HepG2 (cell line): ENCODE data around the gene GOLGA8B. TPM values are rescaled to one million over a fixed set of nuclear protein-coding genes. Genes with fewer than 3 reads are reported as not detected.
A peak's percentile ranks its signal among the peaks of the same experiment; 100 is the strongest.

Experiments used
- ATAC-seq: fragments of 200-7000 bp; cut with Tn5 transposase; 3 replicates; pipeline ENCODE4 v1.9.1; 2020; ENCODE audit warnings: mild to moderate bottlenecking, moderate library complexity
- BruUV-seq: library from RNA; stranded (reverse); fragments of 400-500 nt; replicated peaks from 2 replicates; lab custom pipeline; 2021; lab: Mats Ljungman, UMichigan
- CTCF ChIA-PET: fragments of 300-600 bp; formaldehyde crosslinking; extraction: SDS; loops from one replicate; lab custom pipeline; 2021; ENCODE audit warnings: low total read pairs, inconsistent platforms, low intra/inter-chr PET ratio; lab: Yijun Ruan, JAX
- POLR2A ChIA-PET: fragments of 350-600 bp; sonication (Branson Sonifier 250); formaldehyde crosslinking; loops from one replicate; lab custom pipeline; 2020; ENCODE audit warnings: antibody characterized with exemption, inconsistent platforms; lab: Yijun Ruan, JAX
- DNase-seq: peaks from one replicate; pipeline ENCODE4 v3.0.0-alpha.2; 2015; ENCODE audit warnings: low spot score
- FAIRE-seq: peaks from 3 replicates; lab custom pipeline; 2011; peaks lifted over from hg19 to GRCh38; lab: Jason Lieb, UNC
- H2AFZ ChIP-seq: one replicate; pipeline ENCODE4 v1.6.1; 2011; ENCODE audit warnings: low read length, inconsistent platforms
- H3K27ac ChIP-seq: fragments of 300-600 bp; 3 replicates; pipeline ENCODE4 v1.8.0; 2011; ENCODE audit warnings: mixed run types, mild to moderate bottlenecking, mixed read lengths, low read length, inconsistent platforms; ENCODE audit not compliant: insufficient read depth; ENCODE audit errors: extremely low read length
- H3K27me3 ChIP-seq, 2 experiments: fragments of 200-600 bp in 1 of 2; 2 replicates in 1 of 2; 3 replicates in 1 of 2; pipeline versions ENCODE4 v1.6.0 to v1.8.0; 2011; ENCODE audit warnings: low read length in 2 of 2, mild to moderate bottlenecking in 2 of 2, moderate library complexity in 2 of 2, inconsistent platforms in 1 of 2; ENCODE audit not compliant: insufficient read depth in 2 of 2, control insufficient read depth in 1 of 2
- H3K36me3 ChIP-seq, 2 experiments: fragments of 200-600 bp in 1 of 2; replicated peaks in 1 of 2; 2 replicates in 1 of 2; 3 replicates in 1 of 2; pipeline versions ENCODE4 v1.5.1 to v1.8.0; 2011; ENCODE audit warnings: low read length in 2 of 2, inconsistent platforms in 1 of 2; ENCODE audit not compliant: insufficient read depth in 2 of 2, control insufficient read depth in 1 of 2
- H3K4me1 ChIP-seq: 2 replicates; pipeline ENCODE4 v1.5.1; 2012; ENCODE audit warnings: low read length, inconsistent platforms; ENCODE audit not compliant: insufficient read depth
- H3K4me2 ChIP-seq: 2 replicates; pipeline ENCODE4 v1.6.0; 2011; ENCODE audit warnings: low read depth, low read length, inconsistent platforms
- H3K4me3 ChIP-seq, 3 experiments: fragments of 200-600 bp in 1 of 3; sonication (generic), shearing (Covaris generic) in 1 of 3; replicated peaks in 1 of 3; 2 replicates each; pipeline ENCODE4 v1.5.1; 2011 to 2016; ENCODE audit warnings: low read length in 3 of 3, inconsistent platforms in 2 of 3, low read depth in 2 of 3, mild to moderate bottlenecking in 2 of 3, control low read depth in 1 of 3, mixed read lengths in 1 of 3; ENCODE audit not compliant: insufficient read depth in 1 of 3
- H3K79me2 ChIP-seq: one replicate; pipeline ENCODE4 v1.6.1; 2011; ENCODE audit warnings: low read length, inconsistent platforms; ENCODE audit not compliant: insufficient read depth
- H3K9ac ChIP-seq: 2 replicates; pipeline ENCODE4 v1.6.0; 2011; ENCODE audit warnings: mild to moderate bottlenecking, low read depth, low read length, inconsistent platforms; ENCODE audit not compliant: insufficient read depth
- H3K9me3 ChIP-seq: 2 replicates; pipeline ENCODE4 v1.5.1; 2012; ENCODE audit warnings: mild to moderate bottlenecking, low read length
- H4K20me1 ChIP-seq: 2 replicates; pipeline ENCODE4 v1.6.0; 2011; ENCODE audit warnings: inconsistent platforms, mild to moderate bottlenecking, low read length, moderate library complexity; ENCODE audit not compliant: insufficient read depth
- CHD4 ChIP-seq: fragments of 200-600 bp; sonication (generic); IDR thresholded peaks from 2 replicates; pipeline ENCODE4 v1.7.0; 2017; ENCODE audit warnings: mild to moderate bottlenecking, low read length, borderline replicate concordance
- HMGA1 ChIP-seq: sonication (generic); formaldehyde crosslinking; conservative IDR thresholded peaks from 2 replicates; pipeline ENCODE4 v1.4.0; 2020; ENCODE audit warnings: missing genetic modification reagents
- MATR3 ChIP-seq: sonication (generic); formaldehyde crosslinking; IDR thresholded peaks from 2 replicates; pipeline ENCODE4 v1.4.0; 2020; ENCODE audit warnings: missing genetic modification reagents
- PHF20 ChIP-seq: sonication (generic); formaldehyde crosslinking; IDR thresholded peaks from 2 replicates; pipeline ENCODE4 v1.5.0; 2020; ENCODE audit warnings: mild to moderate bottlenecking, missing genetic modification reagents
- SIN3A ChIP-seq: IDR thresholded peaks from 2 replicates; pipeline ENCODE4 v1.6.1; 2011; ENCODE audit warnings: low read depth, mild to moderate bottlenecking, control low read depth, low read length, borderline replicate concordance
- SRF ChIP-seq: IDR thresholded peaks from 2 replicates; pipeline ENCODE4 v1.6.1; 2011; ENCODE audit warnings: mild to moderate bottlenecking, low read depth, low read length, moderate library complexity
- STAG1 ChIP-seq: sonication (generic); formaldehyde crosslinking; IDR thresholded peaks from 2 replicates; pipeline ENCODE4 v1.4.0; 2020; ENCODE audit warnings: missing genetic modification reagents
- STAT6 ChIP-seq: sonication (generic); formaldehyde crosslinking; IDR thresholded peaks from 2 replicates; pipeline ENCODE4 v1.4.0; 2020; ENCODE audit warnings: missing genetic modification reagents, mild to moderate bottlenecking, borderline replicate concordance
- THAP9 ChIP-seq: sonication (generic); formaldehyde crosslinking; IDR thresholded peaks from 2 replicates; pipeline ENCODE4; 2020; ENCODE audit warnings: missing genetic modification reagents, mild to moderate bottlenecking, borderline replicate concordance
- ZNF24 ChIP-seq: fragments of 450-650 bp; IDR thresholded peaks from 2 replicates; pipeline ENCODE4 v1.6.1; 2017; ENCODE audit warnings: antibody characterized with exemption, mild to moderate bottlenecking
- ZNF251 ChIP-seq: sonication (generic); formaldehyde crosslinking; IDR thresholded peaks from 2 replicates; pipeline ENCODE4 v1.9.0; 2021; ENCODE audit warnings: mild to moderate bottlenecking, missing genetic modification reagents
- ZNF329 ChIP-seq: sonication (generic); formaldehyde crosslinking; IDR thresholded peaks from 2 replicates; pipeline ENCODE4 v1.9.0; 2021; ENCODE audit warnings: low read depth, mild to moderate bottlenecking, missing genetic modification reagents
- ZNF7 ChIP-seq: IDR thresholded peaks from 2 replicates; pipeline ENCODE4 v1.6.1; 2016; ENCODE audit warnings: missing biosample characterization, missing genetic modification reagents
- WGBS: methylation state at CpG from one replicate; pipeline ENCODE4 v1.1.6; 2017; ENCODE audit warnings: low lambda C conversion rate; 5-methylcytosine and 5-hydroxymethylcytosine counted together
- in situ Hi-C: cut with HindIII; loops from 2 replicates; pipeline ENCODE4 v1.10.0; 2017; ENCODE audit warnings: low pct_unique_long_range_greater_than_20kb; ENCODE audit not compliant: extremely low pct_ligation_motif_present
- intact Hi-C: fragments of 100-400 bp; cut with micrococcal nuclease; formaldehyde crosslinking; loops from one replicate; pipeline ENCODE4 v1.10.0; 2022; ENCODE audit not compliant: unreplicated experiment
- polyA plus RNA-seq, 8 experiments: library from polyadenylated mRNA; depleted of rRNA in 3 of 8; stranded (reverse) in 7 of 8; unstranded in 1 of 8; fragments of >200 nt; fragmentation: Illumina TruSeq in 4 of 8; extraction: Trizol in 4 of 8; gene quantifications; 2 replicates each; pipeline versions ENCODE4 v1.2.1 to v1.2.3, GENCODE V29; 2011 to 2016; ENCODE audit warnings: low read depth in 4 of 8, missing spikeins in 1 of 8, mixed read lengths in 1 of 8; ENCODE audit not compliant: insufficient read depth in 1 of 8
- total RNA-seq, 5 experiments: library from RNA; depleted of rRNA; stranded (reverse); fragments of >200 nt; fragmentation: Illumina TruSeq; extraction: Trizol; gene quantifications; 2 replicates each; pipeline ENCODE4 v1.2.3, GENCODE V29; 2016; ENCODE audit warnings: low read depth in 1 of 5

GOLGA8B gene
- total and polyA plus RNA-seq, 2 of the 13 experiments (the other 11 are each of a cell fraction or from before 2014, with no cell fraction given) = 38.8 to 89.0 TPM

GRCh38 chr15:34621675-34622074, 38.2 kb upstream of the GOLGA8B start:
- WGBS = 8% methylated on average over 5 of the region's 5 CpGs
- no peak overlapping the region for H3K4me2 ChIP-seq
- no peak overlapping the region for H3K27ac ChIP-seq
- no peak for ATAC-seq
- ChIA-PET POLR2A (no interaction called here), CTCF (interaction anchor here (0.9 kb wide), 1 partner anchor 299 kb away, joined by 3 read pairs; no protein-coding TSS in a partner anchor)
- no peaks in the 10 kb centered on the region for H3K79me2 ChIP-seq
- H3K9ac ChIP-seq = no peak overlapping the region
- H3K27me3 ChIP-seq = no peaks in the 10 kb centered on the region
- H3K4me3 ChIP-seq = no peak overlapping the region
- H4K20me1 ChIP-seq = no peaks in the 10 kb centered on the region
- no TSS peak for BruUV-seq
- TF ChIP-seq HMGA1 (CRISPR knock-in tag) (no peak), MATR3 (CRISPR knock-in tag) (no peak), ZNF329 (CRISPR knock-in tag) (no peak), STAG1 (CRISPR knock-in tag) (peak; percentile 18; the same call in 1 of the 2 replicates), ZNF7 (no peak), SRF (no peak), ZNF24 (no peak)
- FAIRE-seq = no peak
- in situ Hi-C loops = loop anchor here (10.0 kb wide), 1 partner anchor 293 kb away; no protein-coding TSS in a partner anchor
- H2AFZ ChIP-seq = no peak overlapping the region
- no peaks in the 10 kb centered on the region for H3K36me3 ChIP-seq
- H3K4me1 ChIP-seq = no peaks in the 10 kb centered on the region
- intact Hi-C loops = loop anchor here (1.0 kb wide), 1 partner anchor 299 kb away; no protein-coding TSS in a partner anchor
- peak; percentile 3 for DNase-seq
- no peaks in the 10 kb centered on the region for H3K9me3 ChIP-seq

GRCh38 chr15:34620814-34621213, 37.4 kb upstream of the GOLGA8B start:
- no peak for FAIRE-seq
- no peak for DNase-seq
- Histone ChIP-seq H3K4me1 (no peaks in the 10 kb centered on the region), H3K27me3 (no peaks in the 10 kb centered on the region), H2AFZ (no peak overlapping the region), H3K4me2 (no peak overlapping the region), H3K79me2 (no peaks in the 10 kb centered on the region), H3K9ac (no peak overlapping the region), H3K36me3 (no peaks in the 10 kb centered on the region), H3K9me3 (no peaks in the 10 kb centered on the region), H4K20me1 (no peaks in the 10 kb centered on the region), H3K4me3 (no peak overlapping the region), H3K27ac (no peak overlapping the region)
- CTCF ChIA-PET = no interaction called here
- 2% methylated on average over 2 of the region's 2 CpGs for WGBS
- no peak for ATAC-seq
- BruUV-seq = no TSS peak
- POLR2A ChIA-PET = no interaction called here
- intact Hi-C loops (loop anchor here (1.0 kb wide), 1 partner anchor 299 kb away; no protein-coding TSS in a partner anchor), in situ Hi-C loops (loop anchor here (10.0 kb wide), 1 partner anchor 294 kb away; no protein-coding TSS in a partner anchor)
- no peak for TF ChIP-seq ZNF251
- TF ChIP-seq PHF20 = no peak
- TF ChIP-seq STAT6 (CRISPR knock-in tag) = no peak
- no peak for TF ChIP-seq THAP9 (CRISPR knock-in tag)
- TF ChIP-seq CHD4 = no peak
- TF ChIP-seq SIN3A = no peak
